SK-N-SH treated with all-trans-retinoic acid at 6 μM for 48 hours (cell line): ENCODE results near the gene SH3D21.

Experiments used
- ATAC-seq: fragments of 200-7000 bp; cut with Tn5 transposase; 3 replicates; pipeline ENCODE4 v1.9.1; 2020; ENCODE audit warnings: mild to moderate bottlenecking, moderate library complexity
- ARNTL ChIP-seq: fragments of 450-650 bp; formaldehyde crosslinking; IDR thresholded peaks from 2 replicates; pipeline ENCODE4 v1.5.0; 2020; ENCODE audit warnings: low read depth, mild to moderate bottlenecking, moderate library complexity, borderline replicate concordance
- BACH2 ChIP-seq: fragments of 250-450 bp; sonication (Bioruptor Pico); IDR thresholded peaks from 2 replicates; pipeline ENCODE4 v1.9.0; 2021; ENCODE audit warnings: mild to moderate bottlenecking, borderline replicate concordance
- CREB5 ChIP-seq: fragments of 250-450 bp; sonication (Bioruptor Pico); IDR thresholded peaks from 2 replicates; pipeline ENCODE4 v1.5.1; 2020; ENCODE audit warnings: low read depth, mild to moderate bottlenecking, moderate library complexity
- CSDC2 ChIP-seq: fragments of 250-450 bp; sonication (Bioruptor Pico); IDR thresholded peaks from 2 replicates; pipeline ENCODE4 v1.5.0; 2020; ENCODE audit warnings: mild to moderate bottlenecking, moderate library complexity
- CSRNP3 ChIP-seq: fragments of 250-450 bp; sonication (Bioruptor Pico); IDR thresholded peaks from 2 replicates; pipeline ENCODE4 v1.5.1; 2021; ENCODE audit warnings: mild to moderate bottlenecking, moderate library complexity
- ESRRG ChIP-seq: fragments of 250-450 bp; sonication (Bioruptor Pico); IDR thresholded peaks from 2 replicates; pipeline ENCODE4 v1.6.1; 2021; ENCODE audit warnings: mild to moderate bottlenecking
- GLIS3 ChIP-seq: fragments of 250-450 bp; sonication (Bioruptor Pico); IDR thresholded peaks from 2 replicates; pipeline ENCODE4 v1.5.0; 2020; ENCODE audit warnings: mild to moderate bottlenecking, moderate library complexity
- ISL1 ChIP-seq: fragments of 250-450 bp; sonication (Bioruptor Pico); IDR thresholded peaks from 2 replicates; pipeline ENCODE4 v2.1.2; 2022; ENCODE audit warnings: mild to moderate bottlenecking, moderate library complexity
- OSR1 ChIP-seq: fragments of 250-450 bp; sonication (Bioruptor Pico); IDR thresholded peaks from 2 replicates; pipeline ENCODE4 v1.8.0; 2022; ENCODE audit warnings: moderate library complexity, mild to moderate bottlenecking, inconsistent platforms
- PATZ1 ChIP-seq: fragments of 250-450 bp; sonication (Bioruptor Pico); IDR thresholded peaks from 2 replicates; pipeline ENCODE4 v1.8.0; 2020; ENCODE audit warnings: mild to moderate bottlenecking, moderate library complexity, borderline replicate concordance
- POU6F1 ChIP-seq: fragments of 250-450 bp; sonication (Bioruptor Pico); IDR thresholded peaks from 2 replicates; pipeline ENCODE4 v1.8.0; 2021; ENCODE audit warnings: low read depth, mild to moderate bottlenecking, moderate library complexity, borderline replicate concordance
- SNAI2 ChIP-seq: fragments of 250-450 bp; sonication (Bioruptor Pico); IDR thresholded peaks from 2 replicates; pipeline ENCODE4 v1.5.0; 2020; ENCODE audit warnings: mild to moderate bottlenecking, moderate library complexity
- TOX ChIP-seq: fragments of 250-450 bp; sonication (Bioruptor Pico); IDR thresholded peaks from 2 replicates; pipeline ENCODE4 v1.8.0; 2021; ENCODE audit warnings: mild to moderate bottlenecking, moderate library complexity, borderline replicate concordance
- TSHZ2 ChIP-seq: fragments of 250-450 bp; sonication (Bioruptor Pico); IDR thresholded peaks from 2 replicates; pipeline ENCODE4 v1.5.0; 2020; ENCODE audit warnings: mild to moderate bottlenecking, moderate library complexity
- ZC3H10 ChIP-seq: fragments of 250-450 bp; sonication (Bioruptor Pico); IDR thresholded peaks from 2 replicates; pipeline ENCODE4 v1.5.1; 2021; ENCODE audit warnings: mild to moderate bottlenecking, moderate library complexity
- ZFP3 ChIP-seq: fragments of 250-450 bp; sonication (Bioruptor Pico); IDR thresholded peaks from 2 replicates; pipeline ENCODE4 v1.5.0; 2020; ENCODE audit warnings: mild to moderate bottlenecking, moderate library complexity
- ZFP30 ChIP-seq: fragments of 450-650 bp; formaldehyde crosslinking; IDR thresholded peaks from 2 replicates; pipeline ENCODE4 v1.5.0; 2022; ENCODE audit warnings: mild to moderate bottlenecking, moderate library complexity
- ZNF565 ChIP-seq: fragments of 450-650 bp; formaldehyde crosslinking; conservative IDR thresholded peaks from 2 replicates; pipeline ENCODE4 v1.5.0; 2020; ENCODE audit warnings: low read depth, mild to moderate bottlenecking, moderate library complexity
- ZNF70 ChIP-seq: fragments of 450-650 bp; formaldehyde crosslinking; IDR thresholded peaks from 2 replicates; pipeline ENCODE4 v1.5.0; 2020; ENCODE audit warnings: mild to moderate bottlenecking, moderate library complexity
- ZNF8 ChIP-seq: fragments of 450-650 bp; formaldehyde crosslinking; IDR thresholded peaks from 2 replicates; pipeline ENCODE4 v1.5.0; 2020; ENCODE audit warnings: mild to moderate bottlenecking, moderate library complexity

Gene SH3D21

GRCh38 chr1:36269408-36269838, 36.7 kb upstream of the SH3D21 start (continued):
- TF ChIP-seq TSHZ2 (CRISPR knock-in tag) (no peak), ZNF70 (CRISPR knock-in tag) (no peak), SNAI2 (CRISPR knock-in tag) (no peak)

GRCh38 chr1:36273024-36273423, 33.1 kb upstream of the SH3D21 start:
- no peak for ATAC-seq
- TF ChIP-seq ZFP3 (CRISPR knock-in tag): no peak
- TF ChIP-seq TOX: no peak
- no peak for TF ChIP-seq SNAI2 (CRISPR knock-in tag)
- no peak for TF ChIP-seq CSRNP3 (CRISPR knock-in tag)
- TF ChIP-seq GLIS3: no peak

- no peak for ATAC-seq
- TF ChIP-seq SNAI2 (CRISPR knock-in tag): no peak
Measured at GRCh38 chr1:36274201-36274600, 32.0 kb upstream of the SH3D21 start.

- no peak for ATAC-seq
- no peak for TF ChIP-seq CSDC2
- TF ChIP-seq CSRNP3 (CRISPR knock-in tag): no peak
- TF ChIP-seq ZFP30 (CRISPR knock-in tag): no peak
- no peak for TF ChIP-seq ZNF8
- TF ChIP-seq ZNF70 (CRISPR knock-in tag): no peak
- TF ChIP-seq OSR1: no peak
- TF ChIP-seq ARNTL (CRISPR knock-in tag): no peak
- no peak for TF ChIP-seq TSHZ2 (CRISPR knock-in tag)
- TF ChIP-seq CREB5: no peak
- TF ChIP-seq ISL1 (CRISPR knock-in tag): no peak
- TF ChIP-seq ESRRG (CRISPR knock-in tag): no peak
- TF ChIP-seq ZC3H10: no peak
- no peak for TF ChIP-seq TOX
- TF ChIP-seq PATZ1 (CRISPR knock-in tag): no peak
- TF ChIP-seq POU6F1 (CRISPR knock-in tag): no peak
- TF ChIP-seq GLIS3: no peak
- TF ChIP-seq SNAI2 (CRISPR knock-in tag): no peak
- no peak for TF ChIP-seq BACH2 (CRISPR knock-in tag)
- TF ChIP-seq ZNF565 (CRISPR knock-in tag): no peak
Measured at GRCh38 chr1:36276688-36277087, 29.5 kb upstream of the SH3D21 start.
